HG03139 (cell line): Measurements from ENCODE around the gene CADM1.

Experiments
- ATAC-seq: cut with Tn5 transposase; IDR thresholded peaks from one replicate; pipeline ENCODE4 v1.9.1; 2021; ENCODE audit not compliant: unreplicated experiment

The CADM1 gene

DNA sequence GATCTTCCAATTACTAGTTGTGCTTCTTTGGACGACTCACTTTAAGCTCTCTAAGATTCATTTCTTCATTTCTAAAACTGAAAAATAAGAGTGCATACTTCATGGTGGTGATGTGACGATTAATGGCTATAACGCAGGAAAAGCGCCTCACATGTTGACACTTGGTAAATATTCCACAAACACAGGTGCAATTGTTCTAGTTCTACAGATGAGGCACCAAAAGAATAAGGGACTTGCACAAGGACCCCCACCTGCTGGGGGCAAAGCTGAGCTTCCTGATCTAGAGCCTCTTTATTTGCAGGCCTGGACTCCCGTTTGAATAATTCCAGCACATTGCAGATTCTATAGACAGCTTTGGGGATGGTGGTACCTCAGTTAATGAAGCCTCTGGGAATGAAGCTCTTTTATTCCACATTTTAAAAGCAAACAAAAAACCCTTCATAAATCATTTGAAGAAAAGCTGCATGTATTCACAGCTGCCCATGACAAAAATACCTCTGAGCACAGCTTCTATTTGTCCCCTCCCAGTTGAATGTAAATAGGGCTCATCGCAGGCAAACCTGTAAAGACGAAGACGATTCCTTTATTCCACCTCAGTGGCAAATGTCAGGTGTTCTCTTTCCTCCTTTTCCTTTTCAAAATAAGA is 14.9 kb upstream of the CADM1 start:
- no peak for ATAC-seq

- ATAC-seq = no peak
Observed at GRCh38 chr11:115515647-115516395, 11.6 kb upstream of the CADM1 start.

DNA sequence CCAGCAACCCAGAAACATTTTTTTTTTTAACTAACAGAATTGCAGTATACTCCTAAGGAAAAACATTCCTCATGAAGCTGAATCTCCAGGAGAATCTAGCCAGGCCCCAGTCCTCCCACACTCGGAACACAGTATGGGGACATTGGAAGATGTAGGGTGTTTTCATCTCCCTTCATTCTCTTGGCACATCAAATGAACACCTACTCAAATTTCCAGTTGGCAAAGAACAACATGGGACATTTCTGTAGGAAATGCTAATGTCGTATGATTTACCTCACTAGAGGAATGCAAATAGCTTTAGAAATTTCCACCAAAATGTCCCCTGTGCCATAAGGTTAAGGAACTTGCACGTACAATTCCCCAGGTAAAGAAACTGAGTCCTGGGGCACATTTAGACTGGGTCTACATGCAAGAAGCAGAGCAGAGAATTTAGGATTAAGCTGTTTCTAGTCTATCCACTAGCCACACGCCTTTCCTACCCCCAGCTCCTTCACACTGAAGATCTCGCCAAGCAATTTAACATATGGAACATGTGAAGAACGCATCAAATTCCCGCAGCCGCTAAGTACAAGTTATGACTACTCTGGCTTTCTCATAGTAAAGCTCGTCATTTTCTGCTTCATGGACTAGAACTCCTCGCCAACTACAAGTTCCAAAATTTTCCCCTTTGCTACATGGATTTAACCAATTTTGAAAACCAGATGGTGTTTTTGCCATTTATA is 2.9 kb upstream of the CADM1 start:
- no peak for ATAC-seq

DNA sequence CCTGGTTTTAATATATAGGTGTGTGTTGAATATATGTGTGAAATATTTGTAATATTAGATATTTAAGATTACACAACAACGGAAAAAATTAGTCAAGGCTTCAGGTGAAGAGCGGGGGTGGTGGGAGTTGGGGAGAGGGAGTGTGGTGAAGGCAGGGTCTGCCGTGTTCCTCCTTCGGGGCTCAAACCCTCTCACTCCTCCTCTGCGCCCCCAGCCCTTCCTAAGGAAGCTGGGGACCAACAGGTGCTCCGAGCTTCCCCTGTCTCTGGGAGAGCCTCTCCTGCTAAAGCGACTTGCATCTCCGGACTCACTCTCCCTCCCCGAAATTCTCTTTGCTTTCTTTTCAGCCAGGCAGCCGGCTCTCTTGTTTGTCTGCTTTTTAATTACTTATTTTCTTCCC is 960 bp upstream of the CADM1 start:
- ATAC-seq = no peak

DNA sequence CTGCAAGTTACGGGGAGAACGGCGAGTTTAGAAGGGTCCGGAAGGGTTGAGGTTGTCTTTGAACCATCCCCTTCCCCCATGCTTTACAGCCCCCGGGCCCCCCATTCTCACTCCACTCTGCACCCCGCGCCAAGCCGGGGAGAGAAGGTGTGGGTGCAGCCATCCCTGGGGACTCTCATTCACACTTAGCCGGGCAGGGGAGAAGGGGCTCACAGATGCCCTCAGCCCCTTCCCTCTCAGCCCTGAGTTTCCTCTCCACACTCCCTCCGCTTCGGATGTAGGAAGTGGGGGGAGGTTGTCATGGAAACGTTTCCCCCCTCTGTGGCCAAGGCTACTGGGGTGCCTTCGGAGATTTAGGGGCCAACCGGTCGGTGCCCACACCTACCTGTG is 334 bp downstream of the CADM1 start:
- no peak for ATAC-seq

DNA sequence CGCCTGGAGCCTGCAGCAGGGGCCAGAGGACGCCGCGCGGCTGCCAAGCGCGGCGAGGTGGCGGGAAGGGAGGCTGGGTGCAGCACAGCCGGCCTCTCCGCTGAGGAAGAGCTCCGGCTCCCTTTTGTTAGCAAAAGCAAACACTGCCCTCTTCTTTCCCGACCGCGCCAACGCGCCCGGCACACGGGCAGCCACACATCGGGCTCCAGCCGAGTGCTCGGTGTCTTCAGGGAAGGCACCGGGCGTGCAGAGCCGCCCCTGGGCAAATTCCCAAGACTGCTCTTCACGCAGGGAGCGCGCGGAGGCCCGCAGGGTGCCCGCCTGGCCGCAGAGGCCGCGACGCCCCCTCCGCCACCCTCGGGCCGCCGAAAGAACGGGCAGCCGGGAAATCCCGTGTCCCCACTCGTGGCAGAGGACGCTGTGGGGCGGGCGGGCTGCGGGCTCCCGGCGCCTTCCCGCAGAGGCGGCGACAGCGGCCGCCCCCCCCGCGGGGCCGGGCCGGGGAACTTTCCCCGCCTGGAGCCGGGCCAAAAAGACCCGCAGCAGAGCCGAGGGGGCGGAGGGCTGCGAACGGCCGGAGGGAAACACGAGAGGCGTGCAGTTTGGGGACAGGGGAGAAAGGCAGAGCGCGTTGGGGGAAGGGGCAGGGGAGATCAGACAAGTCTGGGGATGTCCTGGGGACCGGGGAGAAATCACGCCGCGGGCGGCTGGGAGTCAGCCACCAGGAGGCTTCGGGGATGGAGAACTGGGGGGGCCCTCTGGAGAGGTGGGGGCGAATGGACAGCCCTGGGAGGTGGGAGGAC is 931 bp downstream of the CADM1 start:
- no peak for ATAC-seq

DNA sequence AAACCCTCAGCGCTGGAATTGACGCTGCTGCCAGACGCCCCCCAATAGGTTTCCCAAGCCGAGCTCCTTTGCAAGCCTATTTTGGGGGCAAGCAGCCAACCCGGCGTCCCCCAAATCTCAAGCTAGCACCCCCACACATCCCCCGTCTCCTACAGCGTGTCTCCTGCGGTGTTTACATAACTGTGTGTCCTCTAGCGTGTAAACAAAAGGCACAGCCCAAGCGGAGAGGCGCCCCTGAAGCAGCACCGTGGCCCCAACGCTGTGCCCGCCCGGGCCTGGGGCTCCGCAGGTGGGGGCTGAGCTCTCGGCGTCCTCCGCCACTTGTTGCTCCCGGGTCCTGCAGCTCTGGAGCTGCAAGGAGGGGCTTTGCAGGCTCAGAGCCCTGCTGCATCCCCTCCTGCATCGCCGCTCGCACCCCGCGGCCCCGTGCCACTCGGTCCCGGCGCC is 1.6 kb downstream of the CADM1 start:
- no peak for ATAC-seq

- no peak for ATAC-seq
Observed at GRCh38 chr11:115501893-115502589, 2.2 kb downstream of the CADM1 start.

DNA sequence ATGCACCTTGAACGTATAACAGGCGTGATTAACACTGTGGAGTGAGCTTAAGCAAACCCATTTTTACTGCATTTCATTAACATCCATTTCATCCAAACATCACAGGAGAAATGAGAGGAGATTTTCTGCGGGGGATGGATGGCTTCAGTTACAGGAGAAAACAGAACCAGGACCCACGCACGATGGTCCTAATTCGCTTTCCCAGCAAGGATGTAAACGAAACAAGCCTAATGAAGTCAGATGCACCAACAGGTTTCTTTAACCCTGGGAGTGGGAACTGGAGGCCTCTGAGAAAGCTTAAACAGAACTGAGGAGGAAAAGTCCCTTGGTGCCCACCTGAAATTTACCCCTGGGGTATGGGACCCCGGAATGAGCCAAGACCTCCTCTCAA is 2.7 kb downstream of the CADM1 start:
- no peak for ATAC-seq

GRCh38 chr11:115500547-115501501 is 3.4 kb downstream of the CADM1 start:
- ATAC-seq = no peak

- no peak for ATAC-seq
Observed at GRCh38 chr11:115499891-115500290, 4.3 kb downstream of the CADM1 start.

DNA sequence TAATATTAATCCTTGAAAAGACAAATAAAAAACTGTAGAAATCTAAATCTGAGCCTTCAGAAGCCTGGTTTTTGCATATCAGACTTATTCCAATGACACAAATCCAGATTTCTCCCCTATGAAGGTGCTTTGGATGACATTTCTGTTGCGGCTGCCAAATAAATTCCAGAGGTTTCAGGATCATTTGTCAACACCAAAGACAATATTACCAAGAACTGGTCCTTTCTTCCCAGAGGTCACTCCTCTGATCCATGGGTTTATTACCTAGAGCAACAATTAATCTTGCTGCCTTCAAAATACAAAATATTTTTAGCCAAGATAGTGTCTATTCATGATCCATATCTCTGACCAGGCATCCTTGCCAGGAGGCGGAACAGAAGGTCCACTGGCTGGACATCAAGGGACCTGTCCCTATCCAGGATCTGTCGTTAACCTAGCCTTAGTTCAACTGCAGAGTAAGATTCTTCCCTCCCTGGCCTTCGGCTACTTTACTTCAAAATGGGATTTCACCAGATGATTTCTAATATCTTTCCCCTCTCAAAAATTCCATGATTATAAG is 4.9 kb downstream of the CADM1 start:
- no peak for ATAC-seq

GRCh38 chr11:115498354-115498753 is 5.9 kb downstream of the CADM1 start:
- no peak for ATAC-seq

GRCh38 chr11:115497303-115497702 is 6.9 kb downstream of the CADM1 start:
- ATAC-seq = no peak

DNA sequence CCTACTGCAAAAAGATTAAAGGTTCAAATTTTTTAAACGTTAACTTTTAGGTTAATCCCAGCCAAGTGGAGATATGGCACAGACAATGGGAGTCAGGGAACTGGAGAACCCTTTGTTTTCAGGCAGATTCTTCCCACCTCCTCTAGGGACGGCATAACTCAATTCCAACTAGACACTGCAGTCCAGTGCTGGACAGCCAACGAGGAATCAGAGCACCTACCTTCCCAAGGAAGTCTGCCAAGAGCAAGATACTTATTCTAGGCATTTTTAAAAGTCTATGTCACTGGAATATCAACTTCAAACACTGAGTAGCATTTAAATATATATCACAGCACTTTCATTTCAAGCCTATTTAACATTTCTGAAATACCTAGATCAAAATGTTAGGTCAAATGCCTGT is 7.3 kb downstream of the CADM1 start:
- no peak for ATAC-seq

- ATAC-seq = no peak
Observed at GRCh38 chr11:115493905-115494304, 10.3 kb downstream of the CADM1 start.

DNA sequence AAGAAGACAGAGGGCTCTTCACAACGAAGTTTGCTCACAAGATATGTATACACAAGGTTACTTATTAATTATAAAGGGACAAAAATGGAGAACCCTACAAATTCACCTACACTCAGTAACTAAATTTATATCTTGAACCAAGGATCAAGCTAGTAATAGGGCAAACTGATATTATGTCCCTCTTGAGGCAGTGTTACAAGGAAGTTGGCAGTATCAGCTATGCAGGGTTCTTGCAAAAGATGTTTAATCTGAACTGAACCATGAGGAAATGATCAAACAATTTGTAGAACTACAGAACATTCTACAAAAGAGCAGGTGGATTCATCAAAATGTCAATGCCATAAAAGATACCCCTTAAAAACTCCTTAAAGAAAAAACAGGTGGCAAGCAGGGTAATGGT is 10.7 kb downstream of the CADM1 start:
- ATAC-seq = no peak

DNA sequence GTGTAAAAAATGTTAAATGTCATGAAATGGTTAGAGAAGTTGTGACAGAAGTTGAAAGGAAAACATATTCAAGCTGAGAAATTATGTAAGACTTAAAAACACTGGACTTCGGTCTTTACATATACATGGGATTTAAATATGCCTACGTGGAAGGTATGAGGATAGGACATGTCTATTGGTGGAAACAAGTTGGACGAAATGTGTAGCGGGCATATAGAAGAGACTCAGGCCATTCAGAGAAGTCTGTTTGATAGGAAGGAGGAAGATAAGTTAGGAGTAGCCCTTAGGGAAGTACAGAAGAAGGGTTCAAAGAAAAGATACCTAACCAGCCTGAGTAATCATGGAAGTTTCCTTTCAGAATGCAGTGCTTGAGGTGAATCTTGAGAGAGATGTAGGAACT is 14.7 kb downstream of the CADM1 start:
- ATAC-seq = no peak

- ATAC-seq = no peak
Observed at GRCh38 chr11:115488945-115489344, 15.3 kb downstream of the CADM1 start.
